Thymus (tissue), 2 donors: Measurements from ENCODE around the gene HUNK. TPM values are rescaled to one million over a fixed set of nuclear protein-coding genes. Genes with fewer than 3 reads are reported as not detected.

Experiments used
- polyA plus RNA-seq: library from polyadenylated mRNA; stranded (reverse); fragments of 200-250 nt; gene quantifications from one replicate; pipeline ENCODE4 v1.2.3, GENCODE V29; 2013
- total RNA-seq: library from RNA; stranded (reverse); fragments of 120-200 nt; gene quantifications from one replicate; pipeline ENCODE4 v1.2.4, GENCODE V29; 2013
- donor health status: healthy.

Gene HUNK
- total and polyA plus RNA-seq, 2 donors = 0.21 to 1.1 TPM

Other genes with a start within 250 kb of the HUNK start
- gene SOD1, start 213.3 kb upstream of the HUNK start, total RNA-seq = 239 TPM
- gene SOD1, start 213.3 kb upstream of the HUNK start, polyA plus RNA-seq = 363 TPM
- 5.2 TPM for gene SCAF4, start 140.9 kb upstream of the HUNK start, total RNA-seq
- gene SCAF4, start 140.9 kb upstream of the HUNK start, polyA plus RNA-seq = 17.3 TPM